ENCODE results near the gene LARP6. TPM values are rescaled to one million over a fixed set of nuclear protein-coding genes. Genes with fewer than 3 reads are reported as not detected.

Gene LARP6
- total and polyA plus RNA-seq, 2 experiments from 2014 or later, result 20.0 to 22.4 TPM

DNA sequence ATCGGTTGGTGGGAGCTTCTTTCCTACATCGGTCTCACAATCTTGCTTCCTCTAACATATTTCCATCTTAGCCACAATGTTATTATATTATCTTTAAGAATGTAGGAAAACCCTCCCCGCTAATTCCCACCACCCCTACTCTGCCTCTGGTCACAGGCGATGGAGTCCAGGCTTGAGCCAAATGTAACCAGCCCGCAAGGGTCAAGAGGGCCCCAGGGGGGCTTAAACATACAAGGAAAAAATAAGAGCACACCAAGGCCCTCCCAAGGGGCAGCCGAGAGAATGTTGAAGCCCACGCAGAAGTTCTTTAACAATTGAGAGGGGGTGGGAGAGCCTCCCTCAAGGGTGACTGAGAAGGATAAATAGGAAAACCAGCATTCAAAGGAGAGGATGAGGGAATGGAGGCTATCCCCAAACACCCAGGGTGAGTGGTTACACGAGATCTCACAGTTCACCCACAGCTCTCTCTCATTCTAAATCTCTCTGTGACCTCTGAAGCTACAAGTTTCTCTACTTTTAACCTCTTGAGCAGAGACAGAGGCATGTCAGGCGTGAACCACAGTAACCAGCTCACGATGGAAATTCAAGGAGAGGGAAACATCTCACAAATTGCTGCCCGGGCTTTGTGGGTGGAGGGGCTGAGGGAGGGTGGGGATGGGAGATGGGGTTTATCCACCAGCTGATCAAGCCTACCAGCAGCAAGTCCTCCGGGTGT, 59.2 kb downstream of the LARP6 start (continued):
- TF ChIP-seq, protein P1, sequence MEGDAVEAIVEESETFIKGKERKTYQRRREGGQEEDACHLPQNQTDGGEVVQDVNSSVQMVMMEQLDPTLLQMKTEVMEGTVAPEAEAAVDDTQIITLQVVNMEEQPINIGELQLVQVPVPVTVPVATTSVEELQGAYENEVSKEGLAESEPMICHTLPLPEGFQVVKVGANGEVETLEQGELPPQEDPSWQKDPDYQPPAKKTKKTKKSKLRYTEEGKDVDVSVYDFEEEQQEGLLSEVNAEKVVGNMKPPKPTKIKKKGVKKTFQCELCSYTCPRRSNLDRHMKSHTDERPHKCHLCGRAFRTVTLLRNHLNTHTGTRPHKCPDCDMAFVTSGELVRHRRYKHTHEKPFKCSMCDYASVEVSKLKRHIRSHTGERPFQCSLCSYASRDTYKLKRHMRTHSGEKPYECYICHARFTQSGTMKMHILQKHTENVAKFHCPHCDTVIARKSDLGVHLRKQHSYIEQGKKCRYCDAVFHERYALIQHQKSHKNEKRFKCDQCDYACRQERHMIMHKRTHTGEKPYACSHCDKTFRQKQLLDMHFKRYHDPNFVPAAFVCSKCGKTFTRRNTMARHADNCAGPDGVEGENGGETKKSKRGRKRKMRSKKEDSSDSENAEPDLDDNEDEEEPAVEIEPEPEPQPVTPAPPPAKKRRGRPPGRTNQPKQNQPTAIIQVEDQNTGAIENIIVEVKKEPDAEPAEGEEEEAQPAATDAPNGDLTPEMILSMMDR (conservative IDR thresholded peaks at IDR 0.05; ENCODE audit: low read depth in 2 of 2), result no peak
- TF ChIP-seq JUNB (IDR thresholded peaks at IDR 0.05; ENCODE audit: unreplicated experiment) (no peak), CREB1 (CRISPR knock-in tag; IDR thresholded peaks at IDR 0.05; ENCODE audit: low read depth) (no peak), ZNF114 (CRISPR knock-in tag; IDR thresholded peaks at IDR 0.05) (no peak), NANOG (IDR thresholded peaks at IDR 0.05; ENCODE audit: borderline replicate concordance) (no peak)
- TF ChIP-seq, protein P2, sequence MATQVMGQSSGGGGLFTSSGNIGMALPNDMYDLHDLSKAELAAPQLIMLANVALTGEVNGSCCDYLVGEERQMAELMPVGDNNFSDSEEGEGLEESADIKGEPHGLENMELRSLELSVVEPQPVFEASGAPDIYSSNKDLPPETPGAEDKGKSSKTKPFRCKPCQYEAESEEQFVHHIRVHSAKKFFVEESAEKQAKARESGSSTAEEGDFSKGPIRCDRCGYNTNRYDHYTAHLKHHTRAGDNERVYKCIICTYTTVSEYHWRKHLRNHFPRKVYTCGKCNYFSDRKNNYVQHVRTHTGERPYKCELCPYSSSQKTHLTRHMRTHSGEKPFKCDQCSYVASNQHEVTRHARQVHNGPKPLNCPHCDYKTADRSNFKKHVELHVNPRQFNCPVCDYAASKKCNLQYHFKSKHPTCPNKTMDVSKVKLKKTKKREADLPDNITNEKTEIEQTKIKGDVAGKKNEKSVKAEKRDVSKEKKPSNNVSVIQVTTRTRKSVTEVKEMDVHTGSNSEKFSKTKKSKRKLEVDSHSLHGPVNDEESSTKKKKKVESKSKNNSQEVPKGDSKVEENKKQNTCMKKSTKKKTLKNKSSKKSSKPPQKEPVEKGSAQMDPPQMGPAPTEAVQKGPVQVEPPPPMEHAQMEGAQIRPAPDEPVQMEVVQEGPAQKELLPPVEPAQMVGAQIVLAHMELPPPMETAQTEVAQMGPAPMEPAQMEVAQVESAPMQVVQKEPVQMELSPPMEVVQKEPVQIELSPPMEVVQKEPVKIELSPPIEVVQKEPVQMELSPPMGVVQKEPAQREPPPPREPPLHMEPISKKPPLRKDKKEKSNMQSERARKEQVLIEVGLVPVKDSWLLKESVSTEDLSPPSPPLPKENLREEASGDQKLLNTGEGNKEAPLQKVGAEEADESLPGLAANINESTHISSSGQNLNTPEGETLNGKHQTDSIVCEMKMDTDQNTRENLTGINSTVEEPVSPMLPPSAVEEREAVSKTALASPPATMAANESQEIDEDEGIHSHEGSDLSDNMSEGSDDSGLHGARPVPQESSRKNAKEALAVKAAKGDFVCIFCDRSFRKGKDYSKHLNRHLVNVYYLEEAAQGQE (IDR thresholded peaks at IDR 0.05; ENCODE audit: unreplicated experiment), result no peak

DNA sequence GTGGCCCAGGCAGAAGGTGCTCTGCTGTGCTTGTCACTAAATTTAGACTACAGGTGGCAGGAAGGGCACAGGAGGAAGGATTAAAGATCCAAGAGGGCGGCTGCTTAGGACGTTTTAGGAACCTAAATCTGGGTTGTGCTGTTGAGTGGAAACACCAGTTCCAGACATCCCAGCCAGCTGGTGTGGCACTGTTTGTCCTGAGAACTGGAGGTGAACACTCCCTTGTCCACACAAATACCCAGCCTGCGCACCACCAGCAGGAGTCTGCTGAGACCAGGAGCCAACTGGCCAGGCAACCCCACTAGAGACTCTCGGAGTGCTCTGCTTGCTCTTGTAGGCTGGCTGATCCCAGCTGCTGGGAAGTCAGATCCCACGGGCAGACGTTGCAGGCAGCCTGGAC, 60.3 kb downstream of the LARP6 start:
- Histone ChIP-seq H3K27ac (ENCODE audit: low read depth) (no peak overlapping the region), H2AFZ (no peak overlapping the region)
- H3K4me1 Mint-ChIP-seq, result peaks cover 4% of the 10 kb centered on the region; the same call in 1 of the 3 replicates
- TF ChIP-seq ZNF331 (CRISPR knock-in tag; IDR thresholded peaks at IDR 0.05; ENCODE audit: low read depth) (no peak), EZH2phosphoT487 (IDR thresholded peaks at IDR 0.05; ENCODE audit: unreplicated experiment) (no peak), CREB1 (CRISPR knock-in tag; IDR thresholded peaks at IDR 0.05; ENCODE audit: low read depth) (no peak), EZH2 (IDR thresholded peaks at IDR 0.05; ENCODE audit: low read depth, unreplicated experiment) (no peak), NANOG (IDR thresholded peaks at IDR 0.05; ENCODE audit: borderline replicate concordance) (no peak), JUNB (IDR thresholded peaks at IDR 0.05; ENCODE audit: unreplicated experiment) (no peak), STAT1 (IDR thresholded peaks at IDR 0.05; ENCODE audit: unreplicated experiment) (no peak), ZNF114 (CRISPR knock-in tag; IDR thresholded peaks at IDR 0.05) (no peak), POLR2AphosphoS5 (IDR thresholded peaks at IDR 0.05; ENCODE audit: low read depth) (no peak)
- TF ChIP-seq, protein P3, sequence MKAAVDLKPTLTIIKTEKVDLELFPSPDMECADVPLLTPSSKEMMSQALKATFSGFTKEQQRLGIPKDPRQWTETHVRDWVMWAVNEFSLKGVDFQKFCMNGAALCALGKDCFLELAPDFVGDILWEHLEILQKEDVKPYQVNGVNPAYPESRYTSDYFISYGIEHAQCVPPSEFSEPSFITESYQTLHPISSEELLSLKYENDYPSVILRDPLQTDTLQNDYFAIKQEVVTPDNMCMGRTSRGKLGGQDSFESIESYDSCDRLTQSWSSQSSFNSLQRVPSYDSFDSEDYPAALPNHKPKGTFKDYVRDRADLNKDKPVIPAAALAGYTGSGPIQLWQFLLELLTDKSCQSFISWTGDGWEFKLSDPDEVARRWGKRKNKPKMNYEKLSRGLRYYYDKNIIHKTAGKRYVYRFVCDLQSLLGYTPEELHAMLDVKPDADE (IDR thresholded peaks at IDR 0.05), result no peak
- TF ChIP-seq, protein P1 (conservative IDR thresholded peaks at IDR 0.05; ENCODE audit: low read depth in 2 of 2), result no peak
- TF ChIP-seq, protein P2 (IDR thresholded peaks at IDR 0.05; ENCODE audit: unreplicated experiment), result no peak

More for the DNA sequence above, 60.3 kb downstream of the LARP6 start:
- Histone ChIP-seq H3F3A (replicated peaks; ENCODE audit: low read depth) (no peaks in the 10 kb centered on the region), H3K4me1 (ENCODE audit: insufficient read depth) (no peaks in the 10 kb centered on the region), H3K79me2 (replicated peaks; ENCODE audit: insufficient read depth) (no peaks in the 10 kb centered on the region), H3K27me3 (ENCODE audit: insufficient read depth) (no peaks in the 10 kb centered on the region), H3K4me2 (no peak overlapping the region), H3K36me3 (ENCODE audit: insufficient read depth) (no peaks in the 10 kb centered on the region), H3K4me3 (no peak overlapping the region), H4K20me1 (replicated peaks; ENCODE audit: insufficient read depth) (no peaks in the 10 kb centered on the region), H3K9me2 (ENCODE audit: insufficient read depth) (no peaks in the 10 kb centered on the region)
- DNase-seq (ENCODE audit: low spot score) (no peak), ATAC-seq (no peak)
- H3K27me3 Mint-ChIP-seq (ENCODE audit: insufficient read depth, low read depth, poor library complexity), result peaks cover 2% of the 10 kb centered on the region
- no peak overlapping the region for H3K27ac Mint-ChIP-seq
- no peaks in the 10 kb centered on the region for H3K36me3 Mint-ChIP-seq (ENCODE audit: low read depth)
- no peaks in the 10 kb centered on the region for H3K9me3 Mint-ChIP-seq
- no peak overlapping the region for H3K4me3 Mint-ChIP-seq

Measured in GM23338 (cell line).